ENCODE measurements around the gene THEMIS. TPM values are rescaled to one million over a fixed set of nuclear protein-coding genes. Genes with fewer than 3 reads are reported as not detected.
"Not testable (repeated sequence)": the region's sequence is repeated elsewhere in the genome, so short reads cannot be mapped to it uniquely, and the experiment has no call there.

The THEMIS gene
- polyA plus RNA-seq, 1 experiment: not detected

DNA sequence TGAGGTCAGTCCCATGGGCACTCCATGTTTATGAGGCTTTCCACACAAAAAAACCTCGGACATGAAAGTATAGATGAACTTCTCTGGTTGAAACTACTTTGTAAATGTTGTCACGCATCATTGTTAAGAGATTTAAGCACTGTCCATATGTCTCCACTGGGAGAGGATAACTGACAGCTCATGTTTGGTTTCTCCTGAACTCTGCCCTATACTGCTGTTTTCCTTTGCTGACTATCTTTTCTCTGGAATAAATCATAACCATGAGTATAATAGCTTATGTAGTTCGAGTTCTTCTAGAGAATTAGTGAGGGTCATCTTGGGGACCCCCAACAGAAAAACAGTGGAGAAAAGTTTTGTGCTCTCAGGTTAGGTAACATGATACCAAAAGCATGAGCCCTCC is 14.3 kb downstream of the THEMIS start:
- TF ChIP-seq, protein P1, sequence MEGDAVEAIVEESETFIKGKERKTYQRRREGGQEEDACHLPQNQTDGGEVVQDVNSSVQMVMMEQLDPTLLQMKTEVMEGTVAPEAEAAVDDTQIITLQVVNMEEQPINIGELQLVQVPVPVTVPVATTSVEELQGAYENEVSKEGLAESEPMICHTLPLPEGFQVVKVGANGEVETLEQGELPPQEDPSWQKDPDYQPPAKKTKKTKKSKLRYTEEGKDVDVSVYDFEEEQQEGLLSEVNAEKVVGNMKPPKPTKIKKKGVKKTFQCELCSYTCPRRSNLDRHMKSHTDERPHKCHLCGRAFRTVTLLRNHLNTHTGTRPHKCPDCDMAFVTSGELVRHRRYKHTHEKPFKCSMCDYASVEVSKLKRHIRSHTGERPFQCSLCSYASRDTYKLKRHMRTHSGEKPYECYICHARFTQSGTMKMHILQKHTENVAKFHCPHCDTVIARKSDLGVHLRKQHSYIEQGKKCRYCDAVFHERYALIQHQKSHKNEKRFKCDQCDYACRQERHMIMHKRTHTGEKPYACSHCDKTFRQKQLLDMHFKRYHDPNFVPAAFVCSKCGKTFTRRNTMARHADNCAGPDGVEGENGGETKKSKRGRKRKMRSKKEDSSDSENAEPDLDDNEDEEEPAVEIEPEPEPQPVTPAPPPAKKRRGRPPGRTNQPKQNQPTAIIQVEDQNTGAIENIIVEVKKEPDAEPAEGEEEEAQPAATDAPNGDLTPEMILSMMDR (IDR thresholded peaks at IDR 0.05; ENCODE audit: insufficient read depth, low read depth, low read length): no peak
- DNase-seq (ENCODE audit: low read depth): no peak
- Histone ChIP-seq H3K36me3 (ENCODE audit: control insufficient read depth, insufficient read depth, low read length) (no peaks in the 10 kb centered on the region), H3K27me3 (ENCODE audit: control insufficient read depth, insufficient read depth, low read length) (no peaks in the 10 kb centered on the region), H3K4me3 (ENCODE audit: low read depth, low read length) (no peak overlapping the region)
- ChIA-PET POLR2A (no interaction called here), CTCF (no interaction called here)

DNA sequence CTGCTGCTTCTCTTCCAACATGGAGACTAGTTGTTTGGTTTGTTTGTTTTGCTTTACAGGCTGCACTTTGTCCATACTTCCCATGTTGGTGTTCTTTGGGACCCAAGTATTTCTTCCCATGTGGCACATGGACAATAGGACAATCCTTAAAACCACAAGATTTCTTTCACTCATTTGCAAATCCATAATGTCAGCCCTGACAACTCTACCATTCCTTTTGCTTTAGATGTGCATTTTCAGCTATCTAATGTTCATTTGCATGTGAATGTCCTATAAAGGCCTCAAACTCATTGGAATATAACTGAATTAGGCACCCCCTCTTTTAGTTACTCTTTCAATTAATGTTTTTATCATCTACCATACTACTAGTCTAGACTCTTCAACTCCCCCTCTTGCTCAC is 16.7 kb downstream of the THEMIS start:
- CTCF ChIA-PET: no interaction called here

DNA sequence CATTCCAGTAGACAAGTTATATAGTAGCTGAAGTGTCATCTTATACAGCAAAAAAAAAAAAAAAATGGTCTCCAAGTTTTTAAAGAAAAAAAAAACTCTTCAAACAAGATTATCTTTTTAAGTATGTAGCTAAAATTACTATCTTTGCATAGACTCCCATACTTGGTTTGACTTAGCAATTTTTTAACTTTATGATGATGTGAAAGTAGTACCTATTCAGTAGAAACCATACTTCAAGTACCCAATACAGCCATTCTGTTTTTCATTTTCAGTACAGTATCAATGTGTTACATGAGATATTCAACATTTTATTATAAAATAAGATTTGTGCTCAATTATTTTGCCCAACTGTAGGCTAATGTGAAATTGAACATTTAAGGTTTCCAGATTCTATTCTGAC is 18.9 kb downstream of the THEMIS start:
- H3K36me3 ChIP-seq (ENCODE audit: control insufficient read depth, insufficient read depth, low read length); H3K4me3 ChIP-seq (ENCODE audit: low read depth, low read length); DNase-seq (ENCODE audit: low read depth); CTCF ChIA-PET; H3K27me3 ChIP-seq (ENCODE audit: control insufficient read depth, insufficient read depth, low read length); POLR2A ChIA-PET: not testable (repeated sequence)

More for the DNA sequence above, 16.7 kb downstream of the THEMIS start:
- no peak for DNase-seq (ENCODE audit: low read depth)
- Histone ChIP-seq H3K36me3 (ENCODE audit: control insufficient read depth, insufficient read depth, low read length) (no peaks in the 10 kb centered on the region), H3K27me3 (ENCODE audit: control insufficient read depth, insufficient read depth, low read length) (no peaks in the 10 kb centered on the region), H3K4me3 (ENCODE audit: low read depth, low read length) (no peak overlapping the region)
- POLR2A ChIA-PET: no interaction called here
- TF ChIP-seq, protein P1 (IDR thresholded peaks at IDR 0.05; ENCODE audit: insufficient read depth, low read depth, low read length): no peak

DNA sequence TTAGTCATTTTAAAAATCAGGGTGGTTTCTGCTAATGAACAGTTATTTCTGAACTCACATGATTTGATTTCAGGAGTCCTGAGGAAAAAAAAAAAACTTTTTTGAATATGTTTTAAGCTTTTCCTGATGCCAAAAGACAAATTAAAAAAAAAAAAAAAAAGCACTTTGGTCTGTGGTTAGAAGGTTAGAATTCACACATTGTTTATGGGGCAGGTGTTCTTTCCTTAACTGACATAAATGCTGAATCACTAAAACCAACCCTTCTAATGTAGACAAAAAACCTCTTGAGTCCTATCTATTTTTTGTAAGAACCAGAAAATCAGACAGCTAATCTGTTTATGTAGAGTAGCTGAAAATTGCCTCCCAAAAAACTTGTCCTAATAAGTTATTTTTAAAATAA is 20.4 kb downstream of the THEMIS start:
- POLR2A ChIA-PET: no interaction called here
- Histone ChIP-seq H3K27me3 (ENCODE audit: control insufficient read depth, insufficient read depth, low read length) (no peaks in the 10 kb centered on the region), H3K36me3 (ENCODE audit: control insufficient read depth, insufficient read depth, low read length) (no peaks in the 10 kb centered on the region), H3K4me3 (ENCODE audit: low read depth, low read length) (no peak overlapping the region)
- no peak for DNase-seq (ENCODE audit: low read depth)
- CTCF ChIA-PET: no interaction called here
- TF ChIP-seq, protein P1 (IDR thresholded peaks at IDR 0.05; ENCODE audit: insufficient read depth, low read depth, low read length): no peak

DNA sequence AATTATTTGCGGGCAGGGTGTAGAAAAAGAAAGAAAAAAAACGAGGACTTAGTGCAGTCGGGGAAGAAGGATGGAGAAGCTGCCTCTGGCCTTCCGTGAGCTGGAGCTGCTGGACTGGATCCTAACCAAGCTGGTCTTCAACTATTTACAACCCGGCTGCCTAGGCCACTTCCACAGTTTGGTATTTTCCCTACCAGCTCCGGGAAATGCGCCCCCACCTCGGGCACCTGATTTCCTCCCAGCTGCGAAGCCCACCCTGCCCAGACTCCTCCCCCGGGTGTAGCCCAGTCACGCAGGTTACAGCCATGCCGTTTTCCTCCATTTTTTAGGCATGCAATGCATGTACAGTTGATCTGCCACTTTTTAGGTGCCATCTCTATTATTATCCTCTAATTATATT is 21.2 kb downstream of the THEMIS start:
- no peak for DNase-seq (ENCODE audit: low read depth)
- CTCF ChIA-PET: no interaction called here
- POLR2A ChIA-PET: no interaction called here
- no peaks in the 10 kb centered on the region for H3K36me3 ChIP-seq (ENCODE audit: control insufficient read depth, insufficient read depth, low read length)
- H3K27me3 ChIP-seq (ENCODE audit: control insufficient read depth, insufficient read depth, low read length): no peaks in the 10 kb centered on the region
- H3K4me3 ChIP-seq (ENCODE audit: low read depth, low read length): no peak overlapping the region; the same call in 1 of the 2 replicates
- TF ChIP-seq, protein P1 (IDR thresholded peaks at IDR 0.05; ENCODE audit: insufficient read depth, low read depth, low read length): no peak

DNA sequence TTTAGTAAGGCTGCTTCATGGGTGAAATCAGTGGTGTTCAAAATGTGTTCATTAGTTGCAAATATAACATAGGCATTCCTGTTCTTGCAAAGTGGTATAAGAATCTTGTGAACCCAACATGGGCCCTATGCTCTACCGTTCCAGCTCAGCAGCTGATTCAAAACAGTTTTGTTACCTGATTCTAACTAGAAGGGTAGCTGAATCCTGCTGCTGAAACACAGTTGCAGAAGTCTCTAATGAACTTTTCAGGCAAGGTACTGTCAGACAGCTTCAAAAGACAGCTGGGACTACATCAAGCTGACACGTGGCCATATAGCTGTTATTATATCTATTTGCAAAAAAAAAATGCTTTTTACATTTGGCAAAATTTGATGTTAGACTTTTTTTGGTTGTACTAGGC is 22.7 kb downstream of the THEMIS start:
- no peak for DNase-seq (ENCODE audit: low read depth)
- TF ChIP-seq, protein P1 (IDR thresholded peaks at IDR 0.05; ENCODE audit: insufficient read depth, low read depth, low read length): no peak
- Histone ChIP-seq H3K4me3 (ENCODE audit: low read depth, low read length) (no peak overlapping the region), H3K27me3 (ENCODE audit: control insufficient read depth, insufficient read depth, low read length) (no peaks in the 10 kb centered on the region), H3K36me3 (ENCODE audit: control insufficient read depth, insufficient read depth, low read length) (no peaks in the 10 kb centered on the region)
- ChIA-PET POLR2A (no interaction called here), CTCF (no interaction called here)

Measured in BJ (cell line).